GM10847 (cell line): ENCODE results near the gene MPDU1.

ENCODE experiments used
- POLR2A ChIP-seq: IDR thresholded peaks from 2 replicates; pipeline ENCODE4 v1.6.1; 2011; ENCODE audit not compliant: insufficient read length; ENCODE audit errors: extremely low read depth

Gene MPDU1

DNA sequence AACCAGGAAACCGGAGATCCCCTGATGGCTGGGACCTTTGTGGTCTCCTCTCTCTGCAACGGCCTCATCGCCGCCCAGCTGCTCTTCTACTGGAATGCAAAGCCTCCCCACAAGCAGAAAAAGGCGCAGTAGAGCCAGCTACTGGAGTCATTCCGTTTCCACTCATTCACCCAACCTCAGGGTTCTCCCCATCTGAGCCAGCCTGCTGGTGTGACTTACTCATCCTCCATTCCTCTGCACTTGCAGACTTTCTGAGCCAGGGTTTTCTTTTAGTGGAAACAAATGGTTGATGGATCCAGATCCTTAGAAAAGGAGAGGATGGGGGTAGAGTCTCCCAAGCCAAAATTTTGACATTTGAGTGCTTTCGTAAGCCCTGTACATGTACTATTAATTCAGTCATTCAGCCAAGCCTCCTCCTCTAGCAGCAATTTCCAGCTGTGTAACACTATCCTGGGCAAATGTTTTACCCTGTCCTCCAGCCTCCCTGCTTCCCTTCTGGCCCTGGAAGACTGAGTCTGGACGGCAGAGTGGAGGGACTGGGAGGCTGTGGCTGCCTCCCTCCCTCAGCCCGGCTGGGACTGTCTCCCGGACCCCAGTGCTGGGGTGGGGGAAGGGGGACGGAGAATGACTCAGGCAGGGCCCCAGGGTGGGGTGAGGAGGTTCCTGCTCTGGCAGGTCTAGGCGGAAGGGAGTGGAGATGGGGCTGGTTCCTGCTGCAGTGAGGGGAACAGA is 3.9 kb downstream of the MPDU1 start:
- TF ChIP-seq POLR2A = no peak

DNA sequence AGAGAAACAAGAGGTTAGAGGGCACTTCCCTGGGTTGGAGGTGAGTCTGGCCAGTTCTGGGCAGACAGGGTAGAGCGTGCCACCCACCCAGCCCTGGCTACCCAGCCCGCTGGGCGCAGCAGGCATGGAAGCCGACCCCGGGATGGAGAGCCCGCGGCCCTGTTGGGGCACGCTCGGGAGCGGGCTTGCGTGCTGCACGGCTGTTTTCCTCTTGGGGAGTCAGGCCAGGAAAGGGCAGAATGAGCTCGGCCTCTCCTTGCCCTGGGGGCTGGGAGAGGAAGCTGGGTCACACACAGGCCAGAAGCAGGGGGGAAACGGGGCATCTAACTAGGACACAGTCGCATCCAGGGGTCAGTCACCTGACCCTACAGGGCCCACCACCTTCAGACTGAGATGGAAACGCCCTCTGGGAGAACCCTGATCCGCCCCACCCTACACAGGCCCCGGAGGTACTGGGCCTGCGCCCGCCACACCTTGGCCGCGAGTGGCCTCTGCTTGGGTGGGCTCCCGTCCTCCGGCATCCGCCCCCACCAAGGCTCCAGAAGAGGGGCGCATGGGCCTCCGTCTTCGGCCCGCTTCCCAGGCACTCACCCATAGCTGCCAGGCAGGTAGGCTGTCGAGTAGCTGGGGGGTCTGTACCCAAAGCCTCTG is 5.0 kb downstream of the MPDU1 start:
- no peak for TF ChIP-seq POLR2A

DNA sequence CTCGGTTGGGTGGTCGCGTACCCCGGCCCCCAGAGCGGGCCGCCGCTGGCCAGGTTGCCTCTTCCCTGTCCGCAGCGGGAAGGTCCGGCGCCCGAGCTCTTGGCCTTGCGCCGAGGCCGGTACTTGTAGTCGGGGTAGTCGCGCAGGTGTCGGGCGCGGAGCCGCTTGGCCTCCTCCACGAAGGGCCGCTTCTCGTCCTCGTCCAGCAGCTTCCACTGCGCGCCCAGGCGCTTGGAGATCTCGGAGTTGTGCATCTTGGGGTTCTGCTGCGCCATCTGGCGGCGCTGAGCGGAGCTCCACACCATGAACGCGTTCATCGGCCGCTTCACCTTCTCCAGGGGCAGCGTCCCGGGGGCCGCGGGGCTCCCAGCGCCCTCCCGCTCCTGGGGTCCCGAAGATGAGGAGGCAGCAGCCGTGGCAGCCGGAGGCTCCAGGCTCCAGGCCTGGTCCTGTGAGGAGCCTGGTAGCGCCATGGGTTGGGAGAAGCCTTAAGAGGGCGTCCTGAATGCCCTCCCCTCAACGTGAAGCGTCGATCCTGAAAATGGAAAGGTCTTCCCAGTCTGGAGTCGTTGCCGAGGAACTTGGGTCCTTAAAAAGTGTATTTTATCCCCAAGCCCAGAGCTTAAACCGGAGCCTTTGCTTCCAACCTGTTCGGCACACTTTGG is 5.7 kb downstream of the MPDU1 start:
- TF ChIP-seq POLR2A = no peak

DNA sequence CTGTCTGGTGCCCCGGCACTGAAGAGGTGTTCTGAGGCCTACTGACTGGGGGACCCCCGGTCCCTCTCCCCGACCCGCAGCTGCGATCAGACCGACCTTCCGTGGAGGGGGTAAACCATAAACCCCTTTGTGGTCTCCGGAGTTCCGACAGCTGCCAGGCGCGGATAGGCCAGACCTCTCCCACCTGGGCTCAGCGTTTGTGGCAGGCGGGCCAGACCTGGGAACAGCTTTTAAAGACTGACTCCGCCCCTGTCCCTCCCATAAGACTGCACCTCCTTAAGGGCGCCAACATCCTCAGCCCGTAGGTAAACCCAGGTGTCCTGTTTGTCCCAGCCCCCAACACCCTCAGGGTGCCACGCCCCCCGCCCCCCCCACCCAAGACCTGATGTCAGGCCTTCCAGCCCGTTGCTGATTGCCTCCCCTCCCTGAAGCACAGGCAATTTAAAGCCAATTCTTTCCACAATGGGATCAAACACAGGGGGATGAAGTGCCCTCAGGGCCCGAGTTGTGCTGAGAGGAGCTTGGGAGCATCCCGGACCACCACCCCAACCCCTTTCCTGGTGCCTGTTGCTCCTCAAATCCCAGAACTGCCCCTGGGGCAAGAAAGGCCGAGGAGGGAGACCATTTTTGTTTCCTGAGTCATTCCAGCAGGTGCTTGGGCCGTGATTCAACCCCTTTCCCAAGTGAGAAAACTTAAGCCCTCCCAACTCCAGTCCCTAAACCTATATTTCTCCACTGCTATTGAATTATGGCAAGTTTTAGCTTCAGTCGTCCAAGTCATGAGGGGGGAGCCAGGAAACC is 6.4 kb downstream of the MPDU1 start, which contains the start of gene SOX15:
Gene SOX15 (minus strand): TSS at position 204 of the 801 bp plus-strand sequence. CDS start 418 bp downstream, outside the sequence.
- TF ChIP-seq POLR2A = no peak

DNA sequence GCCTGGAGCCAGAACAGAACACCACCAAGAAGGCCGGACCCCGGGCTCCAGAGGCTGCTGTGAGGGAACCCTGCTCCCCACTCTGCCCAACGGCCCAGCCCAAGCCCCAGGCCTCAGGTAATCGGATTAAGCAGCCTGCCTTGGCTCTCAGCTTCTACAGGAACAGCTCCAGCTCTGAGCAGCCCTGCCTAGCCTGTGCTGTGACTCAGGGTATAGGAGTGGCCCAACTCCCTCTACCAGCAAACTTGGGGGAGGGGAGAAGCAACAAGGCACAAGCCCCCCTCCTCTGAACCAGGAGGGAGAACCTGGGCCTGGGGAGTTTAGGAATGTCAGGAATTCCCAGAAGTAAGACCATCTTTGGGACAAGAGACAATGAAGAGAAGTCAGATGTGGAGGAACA is 7.1 kb downstream of the MPDU1 start:
- no peak for TF ChIP-seq POLR2A

DNA sequence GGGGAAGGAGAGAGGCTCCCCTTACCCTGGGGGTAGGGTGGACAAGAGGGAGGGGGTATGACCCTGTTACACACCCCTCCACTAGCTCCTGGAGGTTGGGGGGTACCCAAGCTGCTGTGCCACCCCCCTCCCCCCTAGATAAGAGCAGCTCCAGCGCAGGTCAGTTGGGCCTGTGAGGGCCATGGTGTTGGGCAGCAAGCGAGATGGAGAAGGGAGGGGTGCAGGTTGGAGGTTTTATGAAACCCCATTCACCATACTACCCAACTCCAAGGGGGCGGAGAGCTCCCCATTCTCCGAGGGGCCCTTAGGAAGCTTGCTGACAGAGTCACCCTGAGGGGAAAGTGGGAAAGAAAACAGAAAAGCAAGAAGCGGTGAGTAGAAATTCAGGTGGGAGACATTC is 7.9 kb downstream of the MPDU1 start:
- no peak for TF ChIP-seq POLR2A

DNA sequence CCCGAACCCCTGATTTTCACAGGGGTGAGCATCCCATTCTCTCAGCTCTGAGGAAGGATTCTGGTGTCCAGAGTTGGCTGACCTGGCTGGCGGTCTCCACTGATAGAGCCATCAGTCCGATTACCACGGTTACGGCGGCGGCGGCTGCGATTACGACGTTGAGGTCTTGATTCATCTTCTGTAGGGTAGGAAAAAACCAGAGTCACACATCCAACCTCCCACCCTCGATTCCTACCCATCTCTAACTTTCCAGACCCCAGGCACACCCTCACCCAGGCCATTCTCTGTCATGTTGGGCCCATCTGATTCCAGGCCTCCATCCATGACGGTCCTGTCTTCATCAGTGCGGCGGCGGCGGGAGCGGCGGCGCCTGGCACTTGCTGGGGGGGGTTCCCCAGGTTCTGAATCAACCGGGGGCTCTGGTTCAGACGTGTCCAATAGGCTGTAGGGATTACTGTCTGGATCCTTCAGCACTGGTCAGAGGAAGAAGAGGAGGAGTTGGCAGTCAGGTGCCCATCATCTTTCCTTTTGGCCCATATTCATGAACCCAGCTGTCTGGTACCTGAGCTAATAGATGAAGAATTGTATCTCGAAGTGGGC is 8.9 kb downstream of the MPDU1 start:
- TF ChIP-seq POLR2A = no peak

DNA sequence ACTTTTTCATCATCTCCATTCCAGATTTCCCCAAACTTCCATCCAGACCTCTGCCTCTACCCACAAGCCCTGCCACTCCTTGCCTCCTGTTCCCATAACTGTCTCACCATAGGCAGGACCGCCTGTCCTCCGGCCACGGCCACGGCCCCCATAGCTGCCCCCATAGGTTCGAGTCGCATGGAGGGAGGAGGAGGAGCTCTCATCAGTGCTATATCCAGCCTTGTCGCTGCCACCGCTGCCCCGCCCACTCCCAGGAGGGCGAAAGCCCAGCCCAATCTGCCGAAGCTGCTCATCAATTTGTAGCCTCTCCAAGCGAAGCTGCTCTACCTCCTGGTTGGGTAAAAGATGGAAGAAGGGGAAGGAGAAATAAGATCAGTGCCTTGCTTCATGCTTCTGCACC is 9.6 kb downstream of the MPDU1 start:
- no peak for TF ChIP-seq POLR2A

DNA sequence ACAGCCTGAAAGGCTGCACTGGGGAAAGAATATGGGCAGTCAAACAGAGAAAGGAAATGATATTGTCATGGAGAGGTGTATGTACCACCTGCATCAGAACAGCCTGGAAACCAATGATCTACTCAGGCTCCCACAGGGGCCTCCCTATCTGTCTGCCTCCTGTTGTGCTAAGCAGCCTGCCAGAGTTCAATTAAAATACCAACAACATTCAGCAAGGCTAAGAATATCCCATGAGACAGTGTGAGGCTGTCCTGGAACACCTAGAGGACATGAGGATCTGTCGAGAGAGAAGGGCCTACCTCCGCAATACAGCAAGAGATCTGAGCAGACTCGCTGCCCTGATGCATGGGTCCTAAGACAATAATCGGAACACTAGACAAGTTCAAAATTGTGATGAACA is 22.6 kb downstream of the MPDU1 start:
- no peak for TF ChIP-seq POLR2A

DNA sequence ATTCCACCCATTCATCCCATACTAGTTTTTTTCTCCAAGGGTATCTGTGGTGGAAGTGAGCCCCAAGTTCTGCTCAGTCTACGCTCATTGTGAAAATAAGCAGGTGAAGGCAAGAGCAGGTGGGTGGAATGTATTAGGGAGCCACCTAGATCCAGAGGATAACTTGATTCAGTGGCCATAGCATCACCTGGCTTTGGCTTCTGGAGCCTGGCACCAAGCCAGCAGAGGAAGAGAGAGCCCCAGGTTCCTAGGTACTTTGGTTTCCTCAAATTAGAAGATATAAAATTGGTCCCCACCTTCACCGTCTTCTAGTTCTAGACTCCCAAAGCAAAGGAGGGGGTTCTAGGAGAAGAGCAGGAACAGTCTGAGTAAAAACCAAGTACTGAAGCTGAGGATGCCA is 27.0 kb downstream of the MPDU1 start:
- TF ChIP-seq POLR2A = no peak

DNA sequence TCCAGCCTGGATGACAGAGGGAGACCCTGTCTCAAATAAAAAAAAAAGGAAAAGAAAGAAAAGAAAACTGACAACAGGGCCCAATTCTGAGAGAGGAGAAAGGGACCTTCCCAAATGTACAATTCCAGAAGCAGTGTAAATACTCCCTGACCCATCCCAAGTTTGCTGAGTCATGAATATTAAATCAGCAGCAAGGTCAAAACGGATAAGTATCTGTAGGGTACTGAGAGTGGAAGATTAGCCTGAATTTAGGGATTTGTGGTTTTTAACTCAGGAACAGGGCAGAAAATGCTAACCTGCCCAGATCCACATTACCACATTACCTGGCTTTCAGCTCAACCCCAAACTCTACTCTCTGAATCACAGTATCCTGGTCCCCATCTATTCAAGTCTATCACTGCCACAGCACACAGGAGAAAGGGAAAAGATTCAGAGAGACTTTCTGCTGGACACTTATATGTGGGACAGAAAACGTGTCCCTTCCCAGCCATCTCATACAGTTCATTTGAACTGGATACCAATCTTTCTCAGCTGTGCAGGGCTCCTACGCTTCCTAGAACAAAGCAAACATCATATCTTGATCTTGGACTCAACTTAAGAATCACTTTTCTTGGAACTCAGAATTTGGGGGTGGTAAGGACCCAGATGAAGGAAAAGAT is 28.1 kb downstream of the MPDU1 start:
- TF ChIP-seq POLR2A = no peak

DNA sequence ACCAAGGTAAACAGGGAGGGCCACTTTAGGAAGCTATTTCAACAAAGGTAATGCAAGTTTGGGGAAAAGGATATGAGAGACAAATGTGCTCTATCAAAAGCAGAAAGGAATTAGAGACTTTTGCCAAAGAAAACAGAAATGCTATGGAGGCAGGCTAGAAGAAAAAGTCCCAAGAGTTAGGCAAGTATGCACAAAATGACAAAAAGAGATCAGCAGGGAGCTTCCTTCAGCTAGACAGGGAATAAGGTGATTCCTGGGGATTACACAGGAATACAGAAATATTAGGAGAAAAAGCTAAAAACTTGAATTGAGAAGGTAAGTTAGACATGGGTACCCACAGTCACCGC is 28.6 kb downstream of the MPDU1 start:
- no peak for TF ChIP-seq POLR2A

DNA sequence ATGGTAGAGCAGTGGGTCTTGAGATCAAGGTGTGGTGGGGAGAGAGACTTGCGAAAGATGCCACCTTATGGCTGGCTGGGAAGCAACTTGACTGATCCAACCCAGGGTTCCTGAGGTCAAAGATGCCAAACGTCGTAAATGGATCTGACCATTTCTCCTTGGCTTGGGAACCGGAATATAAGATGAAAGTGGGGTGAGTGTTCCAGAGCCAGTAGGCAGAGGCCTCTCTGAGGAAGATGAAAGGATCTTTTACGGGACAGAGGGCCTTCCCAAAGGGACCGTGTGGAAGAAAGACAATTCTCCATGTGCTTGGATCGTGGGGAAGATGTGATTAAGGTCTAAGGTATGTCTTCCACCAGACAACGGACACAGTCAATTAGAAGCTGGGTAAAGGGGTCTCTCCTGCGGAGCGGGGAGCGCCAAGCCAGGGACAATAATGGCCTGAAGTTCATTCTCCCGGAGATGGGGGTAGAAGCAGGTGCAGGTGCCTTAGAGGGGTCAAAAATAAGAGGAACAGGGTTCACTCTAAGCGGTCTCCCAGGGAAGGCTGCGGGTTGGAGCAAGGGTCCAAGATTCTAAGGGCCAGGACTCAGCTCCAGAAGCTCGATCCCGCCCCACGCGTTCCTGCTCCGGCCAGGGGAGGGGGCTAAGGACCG is 30.2 kb downstream of the MPDU1 start:
- TF ChIP-seq POLR2A = no peak
